NCI-H187 treated with DMSO at 0.1 percent for 48 hours (cell line): ENCODE results near the gene TRPV4.

Source experiments
- DNase-seq: peaks from one replicate; lab custom pipeline; 2025; lab: John Stamatoyannopoulos, UW

The TRPV4 gene

DNA sequence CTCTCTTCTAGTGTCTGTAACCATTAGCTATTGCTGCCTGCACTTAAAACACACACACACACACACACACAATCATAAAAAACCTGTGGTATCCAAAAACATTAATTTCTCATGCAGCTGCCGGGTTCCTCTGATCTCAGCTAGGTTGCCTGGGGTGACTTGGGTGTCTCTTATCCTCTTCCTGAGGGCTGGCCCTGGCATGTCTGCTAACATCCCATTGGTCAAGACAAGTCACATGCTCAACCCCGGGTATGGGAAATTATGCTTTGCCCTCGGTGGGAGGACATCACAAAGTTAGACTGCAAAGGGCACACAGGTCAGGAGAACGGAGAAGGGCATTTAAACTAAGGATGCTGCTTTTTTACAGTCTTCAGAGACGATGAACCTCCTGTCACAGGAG lies 55.7 kb downstream of the TRPV4 start:
- DNase-seq, result no peak

DNA sequence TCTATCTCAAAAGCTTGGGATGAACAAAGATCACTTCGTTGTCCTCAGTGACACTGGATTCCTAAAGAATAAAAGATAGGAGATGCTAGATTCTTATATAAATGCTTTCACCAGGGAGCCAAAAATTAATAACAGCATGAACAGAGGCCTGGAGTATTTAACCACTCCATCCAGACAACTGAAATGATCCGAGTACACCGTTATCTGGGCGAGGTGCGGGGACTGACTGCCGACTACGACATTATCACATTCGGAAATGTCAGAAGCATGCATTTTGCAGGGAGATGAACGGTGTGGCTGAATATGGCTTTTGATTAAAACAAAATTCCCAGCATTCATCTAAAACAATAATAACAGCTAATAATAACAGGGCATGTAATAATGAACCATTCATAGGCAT lies 56.6 kb downstream of the TRPV4 start:
- no peak for DNase-seq

DNA sequence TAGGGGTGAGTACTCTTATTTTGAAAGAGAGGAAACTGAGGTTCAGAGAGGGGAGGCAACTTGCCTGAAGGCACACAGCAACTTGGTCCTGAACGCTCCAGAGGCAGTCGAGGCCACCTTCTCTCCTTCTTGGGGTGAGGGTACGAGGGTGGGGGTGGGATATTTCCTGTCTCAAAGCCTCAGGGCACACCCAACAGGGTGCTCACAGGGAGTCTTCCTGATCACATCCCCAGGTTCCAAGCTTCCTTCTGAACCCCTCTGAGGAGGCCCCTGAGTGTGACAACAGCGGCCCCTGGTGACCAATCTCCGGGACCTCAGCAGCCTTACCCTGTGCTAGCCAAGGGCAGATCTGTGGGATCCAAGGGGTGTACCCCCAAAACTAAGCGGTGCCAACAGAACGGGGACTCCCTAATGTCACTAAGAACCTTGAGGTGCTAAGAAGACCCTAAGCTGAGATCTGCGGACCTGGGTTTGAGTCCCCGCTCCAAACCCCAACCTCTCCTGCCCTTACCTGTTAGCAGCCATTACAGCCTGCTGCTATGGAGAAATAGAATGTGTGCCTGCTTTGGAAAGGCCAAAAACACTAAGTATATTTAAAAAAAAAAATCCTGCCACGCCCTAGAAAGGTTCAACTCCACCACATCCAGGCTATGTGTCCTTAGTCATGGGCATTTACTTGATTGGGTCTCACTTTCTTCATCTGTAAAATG lies 57.9 kb downstream of the TRPV4 start:
- DNase-seq, result no peak

DNA sequence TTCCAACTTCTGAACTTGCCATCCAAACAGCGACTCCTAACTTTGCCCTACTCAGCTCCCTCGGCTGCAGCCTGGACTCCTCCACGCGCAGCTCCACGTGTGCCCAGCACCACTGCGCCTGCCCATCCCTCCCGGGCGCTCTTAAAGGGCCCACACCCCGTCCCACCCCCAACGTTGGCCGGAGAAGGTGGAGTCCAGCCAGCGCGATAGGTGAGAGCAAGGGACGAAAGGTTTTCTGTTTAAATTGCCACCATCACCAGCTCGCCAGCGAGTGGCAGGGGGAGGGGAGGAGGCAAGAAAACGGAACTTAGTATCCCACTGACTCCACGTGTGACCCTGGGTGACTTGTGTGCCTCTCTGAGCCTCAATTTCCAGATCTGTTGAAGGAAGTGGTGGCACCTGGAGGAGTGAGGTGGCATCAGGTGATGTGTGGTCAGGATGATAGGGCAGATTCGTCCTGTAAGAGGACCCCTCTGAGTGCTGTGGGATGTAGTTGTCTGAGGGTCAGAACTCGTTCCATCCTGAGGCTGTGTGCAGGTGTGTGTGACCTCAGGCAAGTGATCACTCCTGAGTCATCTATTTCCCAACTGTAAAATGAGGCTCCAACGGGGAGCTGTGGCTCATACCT lies 59.7 kb downstream of the TRPV4 start:
- DNase-seq, result no peak

DNA sequence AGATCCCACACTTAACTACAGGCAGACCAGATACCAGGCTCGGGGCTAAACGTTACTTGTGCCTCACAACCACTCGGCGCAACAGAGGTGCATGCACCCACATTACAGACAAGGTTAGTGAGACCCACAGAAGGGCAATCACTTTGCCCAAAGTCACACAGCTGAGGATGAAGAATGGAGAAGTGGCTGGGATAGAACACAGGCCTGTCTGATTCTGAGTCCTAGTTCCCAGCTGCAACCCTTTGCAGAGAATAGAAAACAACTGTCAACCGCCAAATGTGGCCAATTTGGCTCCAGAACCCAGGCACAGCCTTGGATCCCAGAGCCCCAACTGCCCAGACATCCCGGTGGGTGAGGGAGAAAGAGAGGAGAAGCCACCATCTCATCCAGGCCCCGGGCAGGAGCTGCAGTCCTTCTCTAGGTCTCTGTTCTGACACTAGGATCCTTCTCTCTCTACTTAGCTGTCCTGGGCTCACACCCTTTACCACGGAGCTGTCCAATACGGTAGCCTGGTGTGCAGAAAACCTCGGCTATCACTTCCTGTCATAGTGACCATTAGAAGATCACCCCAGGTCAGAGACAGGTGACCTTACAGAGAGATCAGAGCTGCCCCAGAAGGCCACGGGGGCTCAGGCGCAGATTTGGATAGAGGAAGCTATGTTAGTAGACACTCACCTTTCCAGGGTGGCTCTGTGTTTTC lies 60.4 kb downstream of the TRPV4 start:
- no peak for DNase-seq

DNA sequence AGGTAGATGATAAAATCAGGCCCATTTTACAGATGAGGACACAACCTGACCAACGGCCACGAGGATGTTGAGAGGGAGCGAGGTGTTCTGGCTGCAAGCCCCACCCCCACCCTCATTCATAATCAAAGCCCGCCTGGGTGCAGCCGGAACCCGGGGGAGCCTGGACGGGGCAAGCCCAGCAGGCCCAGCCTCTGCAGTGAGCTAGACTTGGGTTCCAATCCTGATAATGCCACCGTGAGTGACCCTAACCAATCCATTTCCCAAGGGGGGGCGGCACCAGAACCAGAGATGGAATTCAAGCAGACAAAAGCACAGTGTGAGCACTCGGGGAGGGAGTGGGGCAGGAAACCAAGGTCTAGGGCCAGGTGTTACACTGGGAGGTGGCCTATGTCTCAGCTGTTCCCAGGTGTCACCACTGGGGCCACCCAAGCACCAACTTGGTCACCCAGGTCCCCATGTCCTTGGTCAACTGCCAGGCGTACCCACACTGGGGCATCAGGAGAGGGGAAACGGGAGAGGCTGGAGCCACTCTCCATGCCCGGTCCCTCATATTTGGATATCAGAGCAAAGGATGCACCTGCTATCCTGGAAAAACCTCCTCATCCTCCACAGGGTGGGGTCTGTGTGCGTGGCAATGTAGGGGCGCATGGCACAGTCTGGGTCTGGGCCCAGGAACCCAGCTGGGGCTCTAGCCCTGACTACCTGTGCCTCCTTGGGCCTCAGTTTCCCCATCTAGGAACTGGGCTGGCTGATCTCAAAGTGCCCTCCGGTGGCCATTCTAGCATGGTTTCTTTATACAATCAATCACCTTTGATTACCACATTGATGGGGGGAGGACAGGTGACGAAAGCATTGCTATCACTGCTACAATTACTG lies 61.2 kb downstream of the TRPV4 start:
- no peak for DNase-seq

DNA sequence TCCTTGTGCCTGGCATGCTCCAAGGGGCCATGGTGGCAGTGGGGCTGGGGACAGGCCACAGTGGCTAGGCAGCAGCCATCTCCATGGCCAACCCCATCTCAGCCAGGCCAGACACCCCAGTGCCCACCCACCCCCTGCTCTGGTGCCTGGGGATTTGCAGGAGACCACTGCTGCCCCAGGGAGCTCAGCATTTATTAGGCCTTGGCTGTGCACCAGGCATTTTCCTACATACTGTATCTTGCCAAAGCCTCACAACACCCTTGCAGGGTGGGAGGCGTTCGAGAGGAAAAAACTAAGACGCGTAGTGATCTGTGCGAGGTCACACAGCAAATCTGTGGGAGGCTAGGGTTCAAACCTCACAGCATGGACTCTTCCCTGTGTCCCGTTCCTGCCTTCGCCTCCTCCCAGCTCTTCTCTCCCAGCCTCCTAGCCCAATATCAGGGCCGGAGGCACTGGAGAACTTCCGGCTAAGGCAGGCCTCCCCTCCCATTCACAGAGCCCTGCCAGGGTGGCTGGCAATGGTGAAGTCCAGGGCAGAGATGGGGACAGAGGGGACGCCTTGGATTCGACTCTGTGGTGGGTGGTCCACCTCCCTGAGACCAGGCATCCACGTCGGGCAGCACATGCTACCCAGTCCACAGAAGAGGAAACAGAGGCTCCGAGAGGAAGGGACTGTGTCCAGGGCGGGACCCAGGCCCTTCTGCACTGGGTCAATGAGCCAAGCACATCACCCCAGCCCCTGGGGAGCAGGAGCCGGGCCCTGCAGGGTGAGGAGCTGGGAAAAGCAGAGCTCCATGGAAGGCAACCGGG lies 62.1 kb downstream of the TRPV4 start:
- DNase-seq, result no peak

DNA sequence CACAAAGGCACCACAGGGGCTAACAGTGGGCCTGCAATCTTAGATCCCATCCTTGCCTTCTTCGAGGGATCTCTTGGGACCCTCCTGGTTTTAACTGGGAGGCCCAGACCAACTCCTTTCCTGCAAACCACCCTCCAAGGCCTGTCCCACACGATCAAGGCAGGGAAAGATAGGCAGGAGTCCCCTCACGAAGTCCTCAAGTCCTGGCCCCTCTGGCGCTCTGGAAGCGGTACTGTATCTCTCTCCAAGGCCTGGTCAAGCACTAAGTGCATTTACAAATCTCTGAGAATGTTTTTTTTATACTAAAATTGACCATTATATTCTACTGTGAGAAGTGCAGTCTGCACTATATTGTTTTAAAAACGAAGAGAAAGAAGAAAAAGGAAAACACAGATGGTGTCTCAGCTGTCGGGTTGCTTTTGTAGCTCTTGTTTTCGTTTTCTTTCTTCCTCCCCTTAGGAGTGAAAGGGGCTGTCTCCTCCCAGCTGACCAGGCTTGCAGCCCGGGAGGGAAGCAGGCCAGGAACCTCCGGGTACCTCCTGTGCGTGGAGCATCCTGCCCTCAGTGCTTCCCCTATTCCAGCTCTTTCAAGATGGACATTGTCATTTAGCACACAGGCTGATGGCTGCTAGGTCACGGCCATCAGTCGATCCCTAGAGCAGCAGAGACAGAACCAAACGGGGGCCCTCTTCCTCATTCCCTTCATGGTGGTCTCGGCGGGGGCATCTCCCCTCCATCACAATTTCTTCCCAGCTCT lies 62.9 kb downstream of the TRPV4 start:
- DNase-seq, result no peak

DNA sequence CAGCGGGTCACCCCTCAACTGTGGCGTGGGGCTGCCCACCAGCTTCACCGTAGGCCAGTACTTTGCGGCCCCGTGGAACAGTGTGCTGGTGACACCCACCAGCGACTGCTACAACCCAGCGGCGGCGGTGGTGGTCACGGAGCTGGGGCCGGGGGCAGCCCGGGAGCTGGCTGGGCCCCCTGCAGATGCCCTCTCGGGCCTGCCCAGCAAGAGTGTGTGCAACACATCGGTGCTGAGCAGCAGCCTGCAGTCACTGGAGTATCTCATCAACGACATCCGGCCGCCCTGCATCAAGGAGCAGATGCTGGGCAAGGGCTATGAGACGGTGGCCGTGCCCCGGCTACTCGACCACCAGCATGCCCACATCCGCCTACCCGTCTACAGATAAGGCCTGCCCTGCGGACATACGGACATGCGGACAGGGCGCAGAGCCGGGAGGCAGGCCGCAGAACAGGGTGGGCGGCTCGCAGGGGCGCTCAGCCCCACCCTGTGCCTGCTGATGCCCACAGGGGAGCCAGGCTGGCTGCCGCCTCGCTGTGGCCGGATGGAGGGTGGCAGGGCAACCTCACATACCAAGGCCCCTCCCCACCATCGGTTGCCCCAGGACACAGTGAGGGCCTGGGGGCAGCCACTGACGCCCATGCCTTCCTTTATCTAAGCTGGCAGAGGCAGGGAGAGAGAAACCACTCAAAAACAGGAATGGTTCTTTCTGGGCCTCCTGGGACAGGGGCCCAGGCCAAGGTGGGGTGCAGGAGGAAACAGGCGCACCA lies 64.1 kb downstream of the TRPV4 start:
- no peak for DNase-seq

DNA sequence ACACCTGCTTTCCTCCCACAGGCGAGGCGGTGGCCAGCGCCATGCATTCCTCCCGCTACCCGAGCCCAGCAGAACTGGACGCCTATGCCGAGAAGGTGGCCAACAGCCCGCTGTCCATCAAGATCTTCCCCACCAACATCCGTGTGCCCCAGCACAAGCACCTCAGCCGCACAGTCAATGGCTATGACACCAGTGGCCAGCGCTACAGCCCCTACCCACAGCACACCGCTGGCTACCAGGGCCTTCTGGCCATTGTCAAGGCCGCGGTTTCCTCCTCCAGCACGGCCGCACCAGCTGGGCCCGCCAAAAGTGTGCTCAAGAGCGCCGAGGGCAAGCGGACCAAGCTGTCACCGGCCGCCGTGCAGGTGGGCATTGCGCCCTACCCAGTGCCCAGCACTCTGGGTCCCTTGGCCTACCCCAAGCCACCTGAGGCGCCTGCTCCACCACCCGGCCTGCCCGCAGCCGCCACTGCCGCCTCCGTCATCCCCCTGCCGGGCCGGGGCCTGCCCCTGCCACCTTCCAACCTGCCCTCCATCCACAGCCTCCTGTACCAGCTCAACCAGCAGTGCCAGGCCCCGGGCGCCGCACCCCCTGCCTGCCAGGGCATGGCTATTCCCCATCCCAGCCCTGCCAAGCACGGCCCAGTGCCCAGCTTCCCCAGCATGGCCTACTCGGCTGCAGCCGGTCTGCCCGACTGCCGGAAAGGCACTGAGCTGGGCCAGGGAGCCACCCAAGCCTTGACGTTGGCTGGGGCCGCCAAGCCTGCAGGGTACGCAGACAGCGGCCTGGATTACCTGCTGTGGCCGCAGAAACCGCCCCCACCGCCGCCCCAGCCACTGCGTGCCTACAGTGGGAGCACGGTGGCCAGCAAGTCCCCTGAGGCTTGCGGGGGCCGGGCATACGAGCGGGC lies 65.0 kb downstream of the TRPV4 start:
- DNase-seq, result no peak

DNA sequence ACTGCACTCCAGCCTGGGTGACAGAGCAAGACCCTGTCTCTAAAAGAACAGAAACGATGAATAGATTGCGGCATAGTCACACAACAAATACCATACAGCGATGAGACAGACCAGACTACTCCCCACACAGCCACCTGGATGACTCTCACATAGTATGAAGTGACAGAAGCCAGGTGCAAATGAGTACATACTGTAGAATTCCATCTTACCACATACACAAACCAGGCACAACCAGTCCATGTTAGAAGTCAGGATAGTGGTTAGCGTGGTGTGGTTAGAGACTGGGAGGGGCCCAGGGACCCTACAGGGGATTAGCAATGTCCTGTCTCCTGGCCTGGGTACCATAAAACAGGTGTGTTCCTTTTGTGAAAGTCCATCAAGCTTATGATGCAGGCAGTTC lies 65.7 kb downstream of the TRPV4 start:
- DNase-seq, result no peak

DNA sequence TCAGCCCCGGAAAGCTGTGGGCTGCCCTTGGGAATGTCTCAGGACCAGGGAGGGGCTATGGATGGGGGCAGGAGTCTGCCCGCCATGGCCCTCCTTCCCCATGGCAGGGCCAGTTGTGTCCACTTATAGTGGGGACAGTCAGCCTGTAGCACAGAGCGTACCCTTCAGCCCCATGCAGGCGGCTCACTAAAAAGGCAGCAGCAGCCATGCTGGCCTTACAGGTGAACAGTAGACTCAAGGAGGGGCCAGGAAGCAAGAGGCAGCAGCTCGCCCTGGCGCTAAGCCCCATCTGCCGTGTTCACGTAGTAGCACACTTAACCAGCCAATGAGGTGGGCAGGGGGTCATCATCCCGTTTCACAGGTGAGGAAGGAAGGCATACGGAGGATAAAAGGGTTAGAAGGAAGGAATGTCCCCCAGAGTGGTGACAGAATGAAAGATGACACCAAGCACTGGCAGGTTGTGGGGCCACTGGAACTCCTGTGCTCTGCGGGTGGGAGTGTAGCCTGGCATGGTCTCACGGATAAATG lies 66.9 kb downstream of the TRPV4 start:
- DNase-seq, result no peak

DNA sequence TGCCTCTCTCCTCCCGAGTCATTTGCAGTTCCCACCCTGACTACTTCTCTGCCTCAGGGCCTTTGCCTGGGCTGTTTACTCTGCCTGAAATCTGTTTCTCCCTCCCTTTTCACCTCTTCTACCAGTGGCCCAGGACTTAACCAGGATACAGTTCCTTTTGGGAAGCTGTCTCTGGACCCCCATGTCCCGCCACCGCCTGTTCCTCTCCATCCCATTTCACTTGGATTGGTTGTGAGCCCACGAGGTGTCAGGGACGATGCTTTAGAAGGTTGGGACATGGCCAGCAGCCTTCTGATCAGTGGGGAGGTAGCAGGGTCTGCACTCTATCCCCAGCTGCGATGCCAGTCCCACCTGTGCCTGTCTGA lies 67.8 kb downstream of the TRPV4 start:
- DNase-seq, result no peak

DNA sequence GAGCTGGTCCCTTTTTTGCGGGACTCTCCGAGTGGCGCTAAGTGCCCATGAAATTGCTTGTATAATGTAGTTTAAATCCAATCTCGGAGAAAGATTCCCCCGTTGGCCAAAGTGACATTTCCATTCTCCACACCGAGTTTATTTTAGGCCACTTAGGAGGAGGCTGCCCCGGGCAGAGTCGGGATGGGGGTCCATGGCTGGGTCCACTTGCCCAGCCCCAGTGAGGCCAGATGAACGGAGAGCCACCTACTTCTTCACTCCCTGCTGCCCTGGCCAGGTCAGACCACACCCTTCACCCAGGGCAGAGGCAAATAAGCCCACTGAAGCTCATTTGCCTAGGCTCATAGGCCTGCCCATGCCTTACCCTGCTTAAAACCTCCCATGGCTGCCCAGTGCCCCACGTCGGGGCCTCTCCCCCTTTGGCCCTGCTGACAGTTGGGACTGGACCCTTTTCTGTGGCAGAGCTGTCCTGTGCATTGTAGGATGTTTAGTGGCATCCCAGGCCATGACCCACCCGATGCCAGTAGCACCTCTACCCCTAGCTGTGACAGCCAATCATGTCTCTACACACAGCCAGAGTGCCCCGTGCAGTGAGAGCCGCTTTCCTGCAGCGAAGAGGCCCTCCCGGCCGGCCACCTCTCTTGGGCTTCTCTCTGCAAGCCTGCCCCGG lies 68.3 kb downstream of the TRPV4 start:
- no peak for DNase-seq

DNA sequence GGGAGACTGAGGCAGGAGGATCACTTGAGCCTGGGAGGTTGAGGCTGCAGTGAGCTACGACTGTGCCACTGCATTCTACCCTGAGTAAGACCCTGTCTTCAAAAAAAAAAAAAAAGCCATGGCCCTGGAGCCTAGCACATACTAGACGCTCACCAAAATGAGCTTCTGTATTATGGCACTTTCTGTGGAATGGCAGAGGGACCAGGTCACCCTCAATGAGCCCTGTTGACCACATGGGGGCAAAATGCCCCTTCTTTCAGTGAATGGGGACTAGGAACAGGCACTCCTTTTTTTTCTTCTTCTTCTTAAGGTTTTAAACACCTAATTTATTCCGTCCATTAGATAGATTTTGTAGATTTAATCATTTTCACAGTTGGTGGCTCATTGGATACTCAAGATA lies 69.1 kb downstream of the TRPV4 start:
- DNase-seq, result no peak

DNA sequence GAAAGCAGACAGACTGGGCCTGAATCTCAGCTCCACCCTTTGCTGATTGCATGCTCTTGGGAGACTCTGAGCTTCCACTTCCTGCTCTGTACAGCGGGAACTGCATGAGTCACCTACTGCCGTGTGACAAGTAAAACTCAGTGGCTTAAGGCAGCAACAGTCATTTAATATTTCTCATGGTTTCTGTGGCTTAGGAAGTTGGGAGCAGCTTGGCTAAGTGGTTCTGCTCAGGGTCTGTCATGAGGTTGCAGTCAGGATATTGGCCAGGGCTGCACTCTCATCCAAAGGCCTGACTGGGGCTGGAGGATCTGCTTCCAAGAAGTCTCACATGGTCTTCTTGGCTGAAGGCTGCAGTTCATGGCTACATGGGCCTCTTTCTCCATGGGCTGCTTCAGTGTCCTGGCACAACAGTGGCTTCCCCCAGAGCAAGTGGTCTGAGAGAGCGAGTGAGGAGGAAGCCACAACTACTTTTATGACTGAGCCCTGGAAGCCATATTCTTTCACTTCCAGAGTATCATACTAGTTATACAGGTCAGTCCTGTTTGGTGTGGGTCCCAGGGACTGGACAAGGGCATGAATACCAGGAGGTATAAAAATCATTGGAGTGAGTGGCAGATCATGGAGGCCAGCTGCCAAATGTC lies 69.9 kb downstream of the TRPV4 start:
- DNase-seq, result no peak

DNA sequence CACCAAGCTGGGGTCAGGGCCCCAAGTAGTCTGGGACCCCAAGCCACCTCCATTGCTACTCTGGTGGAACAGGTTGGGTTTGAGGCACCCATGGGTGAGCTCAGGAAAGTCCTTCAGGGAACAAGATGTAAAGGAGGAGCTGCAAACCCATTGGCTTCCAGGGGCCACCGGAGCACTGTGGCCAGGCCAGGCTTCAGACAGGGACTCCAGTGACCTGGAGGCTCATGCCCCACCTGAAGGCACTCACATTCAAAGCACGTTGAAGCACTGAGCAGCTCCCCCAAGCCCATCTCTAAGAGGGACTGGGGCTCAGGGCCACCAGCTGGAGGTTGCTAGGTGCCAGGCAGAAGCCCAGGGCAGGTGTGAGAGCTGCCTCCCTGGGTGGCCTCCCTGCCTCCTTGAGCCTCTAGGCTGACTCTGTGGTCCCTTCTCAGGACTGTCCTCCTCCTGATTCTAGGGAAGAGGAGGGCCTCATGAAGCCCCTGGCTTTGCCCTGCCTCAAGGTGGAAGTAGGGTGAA lies 70.5 kb downstream of the TRPV4 start:
- no peak for DNase-seq
